Thyroid gland (tissue), 4 donors: ENCODE results near the gene GIPC2.

ENCODE experiments used
- CTCF ChIP-seq, 6 experiments: fragments of 200-600 bp in 3 of 6; fragments of 450-650 bp in 3 of 6; sonication (generic) in 3 of 6; IDR thresholded peaks; one replicate each; pipeline ENCODE4 v1.5.1; 2016 to 2019; ENCODE audit warnings: antibody characterized with exemption in 6 of 6, mild to moderate bottlenecking in 2 of 6, inconsistent platforms in 1 of 6, moderate library complexity in 1 of 6
- POLR2A ChIP-seq, 2 donors: fragments of 450-650 bp; IDR thresholded peaks; one replicate each; pipeline ENCODE4 v1.6.1; 2017; ENCODE audit warnings: antibody characterized with exemption in 2 of 2, mild to moderate bottlenecking in 2 of 2, moderate library complexity in 1 of 2

GRCh38 chr1:78011050-78011449 is 34.7 kb upstream of the GIPC2 start:
- TF ChIP-seq POLR2A (IDR thresholded peaks at IDR 0.05), result no peak
- no peak for TF ChIP-seq CTCF (IDR thresholded peaks at IDR 0.05)
